H9 (cell line): ENCODE data around the gene AMPH. TPM values are rescaled to one million over a fixed set of nuclear protein-coding genes. Genes with fewer than 3 reads are reported as not detected.

Experiments used
- DNase-seq: peaks from one replicate; pipeline ENCODE4 v3.0.0-alpha.2; 2017
- H2AFZ ChIP-seq: one replicate; pipeline ENCODE4 v1.6.1; 2013; ENCODE audit warnings: mild to moderate bottlenecking, low read length, control low read depth, moderate library complexity
- H2AK5ac ChIP-seq: 2 replicates; pipeline ENCODE4 v1.6.1; 2013; ENCODE audit warnings: low read length, control low read depth, mixed read lengths; ENCODE audit not compliant: insufficient read length
- H2BK120ac ChIP-seq: one replicate; pipeline ENCODE4 v1.6.1; 2013; ENCODE audit warnings: low read depth, mild to moderate bottlenecking, low read length, control low read depth, inconsistent platforms; ENCODE audit not compliant: poor library complexity, severe bottlenecking
- H2BK12ac ChIP-seq: 2 replicates; pipeline ENCODE4 v1.6.1; 2013; ENCODE audit warnings: low read length, control low read depth, mixed read lengths, low read depth; ENCODE audit not compliant: insufficient read length
- H2BK15ac ChIP-seq: 2 replicates; pipeline ENCODE4 v1.6.1; 2013; ENCODE audit warnings: low read depth, low read length, control low read depth
- H2BK20ac ChIP-seq: one replicate; pipeline ENCODE4 v1.6.1; 2013; ENCODE audit warnings: low read depth, mild to moderate bottlenecking, low read length, control low read depth, inconsistent platforms; ENCODE audit not compliant: poor library complexity, severe bottlenecking
- H2BK5ac ChIP-seq: 2 replicates; pipeline ENCODE4 v1.6.1; 2013; ENCODE audit warnings: low read length, control low read depth, mixed read lengths; ENCODE audit not compliant: insufficient read length
- H3K14ac ChIP-seq: 2 replicates; pipeline ENCODE4 v1.6.1; 2013; ENCODE audit warnings: low read length, control low read depth; ENCODE audit not compliant: insufficient read depth
- H3K18ac ChIP-seq: 2 replicates; pipeline ENCODE4 v1.6.1; 2013; ENCODE audit warnings: low read depth, mild to moderate bottlenecking, mixed read lengths, low read length, control low read depth; ENCODE audit not compliant: insufficient read length
- H3K23ac ChIP-seq: 2 replicates; pipeline ENCODE4 v1.6.1; 2013; ENCODE audit warnings: low read length, control low read depth, mixed read lengths, low read depth; ENCODE audit not compliant: insufficient read length
- H3K23me2 ChIP-seq: 2 replicates; pipeline ENCODE4 v1.6.1; 2013; ENCODE audit warnings: low read depth, mild to moderate bottlenecking, mixed read lengths, low read length, control low read depth; ENCODE audit not compliant: insufficient read length, poor library complexity, severe bottlenecking
- H3K27ac ChIP-seq: 2 replicates; pipeline ENCODE4 v1.5.1; 2013; ENCODE audit warnings: low read length, control low read depth, mixed read lengths, low read depth; ENCODE audit not compliant: insufficient read length
- H3K27me3 ChIP-seq: 2 replicates; pipeline ENCODE4 v1.6.1; 2013; ENCODE audit warnings: low read length, control low read depth, inconsistent platforms; ENCODE audit not compliant: insufficient read depth
- H3K4ac ChIP-seq: 2 replicates; pipeline ENCODE4 v1.6.1; 2013; ENCODE audit warnings: low read depth, mild to moderate bottlenecking, control low read depth, inconsistent platforms, low read length, moderate library complexity
- H3K4me1 ChIP-seq: 2 replicates; pipeline ENCODE4 v1.6.1; 2013; ENCODE audit warnings: low read length, control low read depth, inconsistent platforms; ENCODE audit not compliant: insufficient read depth
- H3K4me2 ChIP-seq: 2 replicates; pipeline ENCODE4 v1.6.1; 2013; ENCODE audit warnings: low read length, control low read depth, mixed read lengths; ENCODE audit not compliant: insufficient read length, insufficient read depth
- H3K56ac ChIP-seq: 2 replicates; pipeline ENCODE4 v1.6.1; 2013; ENCODE audit warnings: low read depth, mild to moderate bottlenecking, mixed read lengths, low read length, control low read depth; ENCODE audit not compliant: insufficient read length
- H3K79me1 ChIP-seq: 2 replicates; pipeline ENCODE4 v1.6.1; 2013; ENCODE audit warnings: low read depth, mild to moderate bottlenecking, moderate library complexity, low read length, control low read depth, inconsistent platforms; ENCODE audit not compliant: insufficient read depth, poor library complexity, severe bottlenecking
- H3K79me2 ChIP-seq: 2 replicates; pipeline ENCODE4 v1.6.1; 2013; ENCODE audit warnings: low read length, control low read depth, inconsistent platforms; ENCODE audit not compliant: insufficient read depth
- H3K9ac ChIP-seq: 2 replicates; pipeline ENCODE4 v1.6.1; 2013; ENCODE audit warnings: low read length, control low read depth, mixed read lengths; ENCODE audit not compliant: insufficient read length; ENCODE audit errors: extremely low read depth
- H3K9me3 ChIP-seq: one replicate; pipeline ENCODE4 v1.6.1; 2013; ENCODE audit warnings: low read depth, low read length, inconsistent platforms; ENCODE audit not compliant: control insufficient read depth
- H3T11ph ChIP-seq: one replicate; pipeline ENCODE4 v1.6.1; 2013; ENCODE audit warnings: mild to moderate bottlenecking, low read length, control low read depth, inconsistent platforms
- H4K20me1 ChIP-seq: one replicate; pipeline ENCODE4 v1.6.1; 2013; ENCODE audit not compliant: control insufficient read depth, insufficient read length, insufficient read depth
- H4K5ac ChIP-seq: 2 replicates; pipeline ENCODE4 v1.6.1; 2013; ENCODE audit warnings: low read depth, mild to moderate bottlenecking, mixed read lengths, low read length, control low read depth; ENCODE audit not compliant: insufficient read length
- H4K8ac ChIP-seq: replicated peaks from 2 replicates; pipeline ENCODE4 v1.6.1; 2013; ENCODE audit warnings: low read length, control low read depth, mixed read lengths, low read depth; ENCODE audit not compliant: insufficient read length
- H4K91ac ChIP-seq: 2 replicates; pipeline ENCODE4 v1.6.1; 2013; ENCODE audit warnings: low read depth, mild to moderate bottlenecking, moderate library complexity, mixed read lengths, low read length, control low read depth; ENCODE audit not compliant: insufficient read length
- H3K27ac Mint-ChIP-seq, 3 experiments: 2 replicates in 2 of 3; 3 replicates in 1 of 3; pipeline ENCODE4 v1.8.0; 2020 to 2021; ENCODE audit warnings: mixed read lengths in 3 of 3, mild to moderate bottlenecking in 1 of 3, moderate library complexity in 1 of 3
- H3K27me3 Mint-ChIP-seq: 2 replicates; pipeline ENCODE4 v1.8.0; 2021; ENCODE audit warnings: low read depth, mild to moderate bottlenecking, moderate library complexity, mixed read lengths
- H3K36me3 Mint-ChIP-seq, 3 experiments: 2 replicates in 2 of 3; 3 replicates in 1 of 3; pipeline ENCODE4 v1.8.0; 2020 to 2021; ENCODE audit warnings: low read depth in 3 of 3, mixed read lengths in 3 of 3; ENCODE audit not compliant: insufficient read depth in 1 of 3
- H3K4me1 Mint-ChIP-seq, 2 experiments: 2 replicates each; pipeline ENCODE4 v1.8.0; 2020; ENCODE audit warnings: mixed read lengths in 2 of 2
- H3K4me3 Mint-ChIP-seq, 2 experiments: 2 replicates in 1 of 2; 3 replicates in 1 of 2; pipeline ENCODE4 v1.8.0; 2020 to 2021; ENCODE audit warnings: mild to moderate bottlenecking in 2 of 2, mixed read lengths in 2 of 2, moderate library complexity in 1 of 2
- H3K9me3 Mint-ChIP-seq, 2 experiments: 2 replicates in 1 of 2; 3 replicates in 1 of 2; pipeline ENCODE4 v1.8.0; 2020; ENCODE audit warnings: mild to moderate bottlenecking in 2 of 2, mixed read lengths in 2 of 2, moderate library complexity in 1 of 2
- CTCF ChIP-seq: fragments of 200-600 bp; sonication (generic); conservative IDR thresholded peaks from 3 replicates; pipeline ENCODE4 v1.8.0; 2021; ENCODE audit warnings: antibody characterized with exemption, mild to moderate bottlenecking
- WGBS: extraction: QIAGEN DNeasy Blood & Tissue Kit; methylation state at CpG from one replicate; pipeline ENCODE4 v1.1.7; 2013; ENCODE audit warnings: missing lambda C conversion rate, low lambda C conversion rate, mixed read lengths; ENCODE audit not compliant: insufficient read length; ENCODE audit errors: extremely low coverage; 5-methylcytosine and 5-hydroxymethylcytosine counted together
- total RNA-seq: library from RNA; stranded (reverse); gene quantifications from 2 replicates; pipeline ENCODE4 v1.2.1, GENCODE V29; 2021

AMPH gene
- total RNA-seq, 1 experiment from 2014 or later, result 4.8 TPM

- H3K9me3 ChIP-seq, result no peaks in the 10 kb centered on the region
- H3K9ac ChIP-seq, result no peak overlapping the region
- no peak overlapping the region for H3K23ac ChIP-seq
- H3K14ac ChIP-seq, result no peak overlapping the region
- no peak overlapping the region for H3K4me3 Mint-ChIP-seq
- no peak overlapping the region for H4K8ac ChIP-seq
- H2AK5ac ChIP-seq, result no peak overlapping the region
- no peak for TF ChIP-seq CTCF
- H3K36me3 Mint-ChIP-seq, result peaks cover 2 to 10% (median 6%) of the 10 kb centered on the region in 3 experiments; a peak in 4 of 7 replicates
- no peak overlapping the region for H3K4me2 ChIP-seq
- H2AFZ ChIP-seq, result no peak overlapping the region
- H4K5ac ChIP-seq, result no peak overlapping the region
- H2BK20ac ChIP-seq, result no peak overlapping the region
- no CpG with 5 or more reads among the region's 9 CpGs for WGBS
- no peaks in the 10 kb centered on the region for H3K27me3 ChIP-seq
- H3K27ac ChIP-seq, result no peak overlapping the region
- H3K23me2 ChIP-seq, result no peaks in the 10 kb centered on the region
- H3K79me2 ChIP-seq, result no peaks in the 10 kb centered on the region
- no peaks in the 10 kb centered on the region; the same call in 1 of the 2 replicates for H3K27me3 Mint-ChIP-seq
- no peak overlapping the region for H3T11ph ChIP-seq
- no peak overlapping the region for H4K91ac ChIP-seq
- H3K4me1 Mint-ChIP-seq, result peaks cover 0 to 3% of the 10 kb centered on the region in 2 experiments; a peak in 1 of 4 replicates
- H2BK5ac ChIP-seq, result no peak overlapping the region
- H3K4ac ChIP-seq, result no peak overlapping the region
- no peak overlapping the region for H2BK120ac ChIP-seq
- no peak overlapping the region for H3K56ac ChIP-seq
- H3K9me3 Mint-ChIP-seq, result peaks cover 0 to 3% of the 10 kb centered on the region in 2 experiments; a peak in 1 of 5 replicates
- H2BK15ac ChIP-seq, result no peak overlapping the region
- H2BK12ac ChIP-seq, result no peak overlapping the region
- no peaks in the 10 kb centered on the region for H4K20me1 ChIP-seq
- no peak for DNase-seq
- H3K79me1 ChIP-seq, result no peaks in the 10 kb centered on the region
- H3K4me1 ChIP-seq, result no peaks in the 10 kb centered on the region; the same call in 1 of the 2 replicates
- no peak overlapping the region for H3K27ac Mint-ChIP-seq
- H3K18ac ChIP-seq, result no peak overlapping the region
Observed at GRCh38 chr7:38383281-38383680, 247.9 kb downstream of the AMPH start.
